Suprapubic skin (tissue), 4 donors: ENCODE data around the gene WDTC1. TPM values are rescaled to one million over a fixed set of nuclear protein-coding genes. Genes with fewer than 3 reads are reported as not detected.

Experiments used
- DNase-seq, 2 donors: peaks; one replicate each; pipeline ENCODE4 v3.0.0-alpha.2; 2019; ENCODE audit warnings: low spot score in 2 of 2
- H3K27ac ChIP-seq: fragments of 200-600 bp; sonication (generic); one replicate; pipeline ENCODE4 v1.5.1; 2019
- H3K27me3 ChIP-seq: fragments of 200-600 bp; sonication (generic); one replicate; pipeline ENCODE4 v1.5.1; 2019
- H3K36me3 ChIP-seq: fragments of 200-600 bp; sonication (generic); one replicate; pipeline ENCODE4 v1.5.1; 2019
- H3K4me1 ChIP-seq: fragments of 200-600 bp; sonication (generic); one replicate; pipeline ENCODE4 v1.5.1; 2019
- H3K4me3 ChIP-seq: fragments of 200-600 bp; sonication (generic); one replicate; pipeline ENCODE4 v1.5.1; 2019; ENCODE audit warnings: mild to moderate bottlenecking
- H3K9me3 ChIP-seq: fragments of 200-600 bp; sonication (generic); one replicate; pipeline ENCODE4 v1.5.1; 2019
- CTCF ChIP-seq, 2 donors: fragments of 200-600 bp in 1 of 2; fragments of 450-650 bp in 1 of 2; sonication (generic) in 1 of 2; IDR thresholded peaks; one replicate each; pipeline ENCODE4 v1.5.1; 2016 to 2019; ENCODE audit warnings: antibody characterized with exemption in 2 of 2, mild to moderate bottlenecking in 1 of 2, moderate library complexity in 1 of 2
- EP300 ChIP-seq: sonication (generic); formaldehyde crosslinking; IDR thresholded peaks from one replicate; pipeline ENCODE4 v1.6.1; 2017; ENCODE audit warnings: antibody characterized with exemption
- POLR2A ChIP-seq, 2 donors: fragments of 450-650 bp; IDR thresholded peaks; one replicate each; pipeline ENCODE4 v1.6.1; 2017; ENCODE audit warnings: antibody characterized with exemption in 2 of 2, mild to moderate bottlenecking in 2 of 2, moderate library complexity in 2 of 2
- POLR2AphosphoS5 ChIP-seq, 3 donors: sonication (generic); formaldehyde crosslinking; IDR thresholded peaks; one replicate each; pipeline ENCODE4 v1.6.1; 2017; ENCODE audit warnings: antibody characterized with exemption in 3 of 3
- WGBS: methylation state at CpG from one replicate; pipeline ENCODE4 v1.1.5; 2018; 5-methylcytosine and 5-hydroxymethylcytosine counted together
- total RNA-seq, 4 donors: library from RNA; depleted of rRNA; stranded (reverse); fragments of >200 nt; gene quantifications; one replicate each; pipeline ENCODE4 v1.1.0, GENCODE V29; 2016

The WDTC1 gene
- total RNA-seq, 4 donors from 2014 or later, result 59.6 to 69.7 (median 64.5) TPM

- H3K36me3 ChIP-seq, result no peaks in the 10 kb centered on the region
- peak overlapping the region; percentile 91 for H3K27ac ChIP-seq
- no peak for TF ChIP-seq POLR2A (IDR thresholded peaks at IDR 0.05)
- TF ChIP-seq POLR2AphosphoS5 (IDR thresholded peaks at IDR 0.05), result no peak
- TF ChIP-seq EP300, result no peak
- no peak for TF ChIP-seq CTCF (IDR thresholded peaks at IDR 0.05)
- WGBS, result 36% methylated on average over 5 of the region's 5 CpGs
- no peaks in the 10 kb centered on the region for H3K9me3 ChIP-seq
- peaks cover 34% of the 10 kb centered on the region for H3K4me1 ChIP-seq
- no peaks in the 10 kb centered on the region for H3K27me3 ChIP-seq
- peak overlapping the region; percentile 48 for H3K4me3 ChIP-seq
- no peak for DNase-seq
Measured at GRCh38 chr1:27343639-27344025, 109.2 kb downstream of the WDTC1 start.

GRCh38 chr1:27345272-27345671, 110.8 kb downstream of the WDTC1 start:
- no peak overlapping the region for H3K27ac ChIP-seq

GRCh38 chr1:27346357-27346756, 111.9 kb downstream of the WDTC1 start:
- Histone ChIP-seq H3K36me3 (no peaks in the 10 kb centered on the region), H3K9me3 (no peaks in the 10 kb centered on the region), H3K4me1 (peaks cover 50% of the 10 kb centered on the region), H3K4me3 (no peak overlapping the region), H3K27me3 (no peaks in the 10 kb centered on the region), H3K27ac (no peak overlapping the region)
- no peak for DNase-seq
- WGBS, result 90% methylated on average over 8 of the region's 8 CpGs
- TF ChIP-seq POLR2AphosphoS5 (IDR thresholded peaks at IDR 0.05) (no peak), EP300 (no peak), CTCF (IDR thresholded peaks at IDR 0.05) (no peak), POLR2A (IDR thresholded peaks at IDR 0.05) (no peak)

More at GRCh38 chr1:27345272-27345671, 110.8 kb downstream of the WDTC1 start:
- no peaks in the 10 kb centered on the region for H3K27me3 ChIP-seq
- H3K36me3 ChIP-seq, result no peaks in the 10 kb centered on the region
- H3K4me3 ChIP-seq, result no peak overlapping the region
- 90% methylated on average over 5 of the region's 12 CpGs for WGBS
- DNase-seq, result no peak
- H3K9me3 ChIP-seq, result no peaks in the 10 kb centered on the region
- no peak for TF ChIP-seq EP300
- no peak for TF ChIP-seq POLR2AphosphoS5 (IDR thresholded peaks at IDR 0.05)
- no peak for TF ChIP-seq CTCF (IDR thresholded peaks at IDR 0.05)
- TF ChIP-seq POLR2A (IDR thresholded peaks at IDR 0.05), result no peak
- peaks cover 48% of the 10 kb centered on the region for H3K4me1 ChIP-seq

- no peaks in the 10 kb centered on the region for H3K36me3 ChIP-seq
- TF ChIP-seq EP300, result no peak
- no peak for TF ChIP-seq POLR2A (IDR thresholded peaks at IDR 0.05)
- TF ChIP-seq CTCF (IDR thresholded peaks at IDR 0.05), result no peak
- no peaks in the 10 kb centered on the region for H3K27me3 ChIP-seq
- 76% methylated on average over 8 of the region's 14 CpGs for WGBS
- H3K4me1 ChIP-seq, result peaks cover 45% of the 10 kb centered on the region
- H3K4me3 ChIP-seq, result no peak overlapping the region
- H3K9me3 ChIP-seq, result no peaks in the 10 kb centered on the region
- H3K27ac ChIP-seq, result no peak overlapping the region
- DNase-seq, result peak in 1 of 2 donors; percentile 57
Measured at GRCh38 chr1:27346991-27347624, 112.7 kb downstream of the WDTC1 start.

- H3K36me3 ChIP-seq, result peaks cover 11% of the 10 kb centered on the region
- H3K27me3 ChIP-seq, result no peaks in the 10 kb centered on the region
- H3K27ac ChIP-seq, result peak overlapping the region; percentile 66
- peak in 1 of 2 donors; percentile 64 for DNase-seq
- H3K9me3 ChIP-seq, result no peaks in the 10 kb centered on the region
- WGBS, result 26% methylated on average over 10 of the region's 51 CpGs
- TF ChIP-seq POLR2AphosphoS5 (IDR thresholded peaks at IDR 0.05) (no peak), EP300 (no peak), CTCF (IDR thresholded peaks at IDR 0.05) (no peak), POLR2A (IDR thresholded peaks at IDR 0.05) (no peak)
- H3K4me3 ChIP-seq, result peak overlapping the region; percentile 44
- peaks cover 42% of the 10 kb centered on the region for H3K4me1 ChIP-seq
Measured at GRCh38 chr1:27348861-27349783, 114.7 kb downstream of the WDTC1 start.
